ENCODE data around the gene LRP1B. TPM values are rescaled to one million over a fixed set of nuclear protein-coding genes. Genes with fewer than 3 reads are reported as not detected.
A peak's percentile ranks its signal among the peaks of the same experiment; 100 is the strongest.

Gene LRP1B
- total RNA-seq, 1 experiment from 2014 or later: not detected

DNA sequence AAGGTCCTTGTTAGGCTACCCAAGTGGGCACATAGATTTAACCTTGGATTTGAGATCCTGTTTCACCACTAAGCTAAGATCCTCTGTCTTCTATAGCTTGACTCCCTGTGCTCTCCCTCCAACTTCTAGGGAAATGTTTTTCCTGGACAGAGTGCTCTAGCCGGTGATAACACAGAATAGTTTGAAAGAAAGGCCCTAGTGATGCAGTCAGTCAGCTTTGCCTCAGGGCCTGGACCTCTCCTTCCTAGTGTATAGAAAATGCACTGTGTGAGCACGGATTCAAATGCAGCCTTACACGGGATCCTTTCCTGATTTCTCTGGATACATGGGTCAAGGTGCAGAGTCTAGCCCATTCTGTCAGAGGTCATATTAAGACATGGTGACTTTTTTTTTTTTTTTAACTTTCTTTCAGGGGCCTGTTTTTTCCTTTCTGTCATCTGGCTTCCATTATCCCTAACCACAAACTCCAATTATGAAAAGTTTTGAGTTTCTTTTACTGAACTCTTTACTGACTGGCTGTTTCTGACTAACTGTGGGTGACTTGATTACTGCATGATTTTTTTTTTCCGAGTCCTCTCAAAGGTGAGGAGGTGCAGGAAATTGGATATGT lies 122.6 kb downstream of the LRP1B start:
- in situ Hi-C loops (cut with HindIII; ENCODE audit: low sequenced_read_pairs): no loop called here
- no peak for DNase-seq (ENCODE audit: low spot score)

GRCh38 chr2:141994066-141994465 lies 136.8 kb downstream of the LRP1B start:
- in situ Hi-C loops (cut with HindIII; ENCODE audit: low sequenced_read_pairs): no loop called here
- no peak for DNase-seq (ENCODE audit: low spot score)

DNA sequence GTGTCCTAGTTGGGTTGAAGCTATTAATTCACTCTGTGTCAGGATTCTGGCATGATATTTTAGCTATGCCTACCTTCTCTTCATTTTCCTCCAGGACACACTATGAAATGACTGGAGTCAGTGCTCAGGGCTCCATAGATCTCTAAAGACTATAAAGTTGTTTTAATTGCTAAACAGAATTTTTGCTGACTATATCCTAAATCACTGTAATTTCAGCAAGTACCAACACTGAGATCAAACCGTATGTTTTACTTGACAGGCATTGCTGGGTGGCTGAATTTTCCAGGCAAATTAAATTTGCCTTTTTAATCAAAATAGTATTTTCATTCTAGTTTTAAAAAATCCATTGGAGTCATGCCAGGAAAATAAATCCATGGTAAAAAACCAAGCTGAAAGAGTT lies 138.1 kb downstream of the LRP1B start:
- DNase-seq (ENCODE audit: low spot score): no peak
- in situ Hi-C loops (cut with HindIII; ENCODE audit: low sequenced_read_pairs): no loop called here

DNA sequence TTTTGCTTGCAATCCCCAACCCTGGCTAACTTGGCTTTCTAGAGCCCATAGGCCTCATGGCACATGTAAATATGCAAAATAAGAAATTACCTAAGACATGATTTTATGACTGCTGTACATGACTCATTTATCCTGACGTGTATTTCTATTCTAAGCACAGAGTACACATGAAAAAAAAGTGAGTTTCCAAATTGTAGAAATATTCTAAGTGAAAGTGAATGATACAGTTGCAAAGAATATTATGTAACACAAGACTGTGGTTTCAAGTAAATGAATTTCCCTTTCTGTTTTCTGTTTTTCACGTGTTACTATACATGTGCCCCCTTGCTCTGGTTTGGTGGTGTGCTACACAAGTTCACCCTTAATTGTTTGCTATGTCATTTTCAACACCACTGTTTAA lies 162.4 kb downstream of the LRP1B start:
- DNase-seq (ENCODE audit: low spot score): no peak
- in situ Hi-C loops (cut with HindIII; ENCODE audit: low sequenced_read_pairs): no loop called here

- in situ Hi-C loops (cut with HindIII; ENCODE audit: low sequenced_read_pairs): no loop called here
- no peak for DNase-seq (ENCODE audit: low spot score)
Observed at GRCh38 chr2:141967980-141968379, 162.8 kb downstream of the LRP1B start.

GRCh38 chr2:141967503-141967902 lies 163.3 kb downstream of the LRP1B start:
- no peak for DNase-seq (ENCODE audit: low spot score)
- in situ Hi-C loops (cut with HindIII; ENCODE audit: low sequenced_read_pairs): no loop called here

- in situ Hi-C loops (cut with HindIII; ENCODE audit: low sequenced_read_pairs): no loop called here
- no peak for DNase-seq (ENCODE audit: low spot score)
Observed at GRCh38 chr2:141959941-141960340, 170.9 kb downstream of the LRP1B start.

DNA sequence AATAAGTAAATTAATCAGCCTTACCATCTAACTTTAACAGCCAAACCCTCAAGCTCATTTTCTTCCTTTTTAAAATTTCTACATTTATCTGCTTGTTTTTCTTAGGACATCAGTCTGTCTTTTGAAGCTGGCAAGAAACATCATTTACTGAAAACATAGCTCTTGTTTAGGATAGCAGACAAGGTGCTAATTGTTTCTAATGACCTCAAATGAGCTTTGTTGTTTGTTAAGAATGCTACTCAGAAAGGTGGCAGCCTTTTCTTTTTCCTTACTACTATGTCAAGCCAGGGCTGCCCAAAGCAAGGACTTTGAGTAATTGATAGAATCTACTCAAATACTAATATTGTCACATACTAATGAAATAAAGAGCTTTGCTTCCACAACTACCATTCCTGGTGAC lies 171.8 kb downstream of the LRP1B start:
- in situ Hi-C loops (cut with HindIII; ENCODE audit: low sequenced_read_pairs): no loop called here
- peak; percentile 16 for DNase-seq (ENCODE audit: low spot score)

GRCh38 chr2:141957827-141958450 lies 172.9 kb downstream of the LRP1B start:
- DNase-seq (ENCODE audit: low spot score): peak; percentile 83
- in situ Hi-C loops (cut with HindIII; ENCODE audit: low sequenced_read_pairs): no loop called here

DNA sequence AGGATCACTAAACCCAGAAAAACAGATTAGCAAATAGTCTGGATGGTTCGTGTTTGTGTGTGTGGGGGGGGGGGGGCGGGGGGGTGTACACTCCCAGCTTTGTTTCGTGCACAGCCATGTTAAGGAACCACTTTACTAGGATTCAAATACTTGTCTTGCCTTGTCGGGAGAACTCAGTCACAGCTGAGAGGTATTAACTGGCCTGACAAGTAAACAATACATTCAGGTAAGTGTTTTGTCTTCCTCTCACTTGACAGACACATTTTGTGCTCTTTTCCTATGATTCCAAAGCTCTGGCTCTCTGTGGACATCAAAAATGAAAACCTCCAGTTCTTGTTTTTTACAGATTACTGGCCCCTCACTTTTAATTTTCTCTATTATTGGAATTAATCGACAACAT lies 173.5 kb downstream of the LRP1B start:
- in situ Hi-C loops (cut with HindIII; ENCODE audit: low sequenced_read_pairs): no loop called here

DNA sequence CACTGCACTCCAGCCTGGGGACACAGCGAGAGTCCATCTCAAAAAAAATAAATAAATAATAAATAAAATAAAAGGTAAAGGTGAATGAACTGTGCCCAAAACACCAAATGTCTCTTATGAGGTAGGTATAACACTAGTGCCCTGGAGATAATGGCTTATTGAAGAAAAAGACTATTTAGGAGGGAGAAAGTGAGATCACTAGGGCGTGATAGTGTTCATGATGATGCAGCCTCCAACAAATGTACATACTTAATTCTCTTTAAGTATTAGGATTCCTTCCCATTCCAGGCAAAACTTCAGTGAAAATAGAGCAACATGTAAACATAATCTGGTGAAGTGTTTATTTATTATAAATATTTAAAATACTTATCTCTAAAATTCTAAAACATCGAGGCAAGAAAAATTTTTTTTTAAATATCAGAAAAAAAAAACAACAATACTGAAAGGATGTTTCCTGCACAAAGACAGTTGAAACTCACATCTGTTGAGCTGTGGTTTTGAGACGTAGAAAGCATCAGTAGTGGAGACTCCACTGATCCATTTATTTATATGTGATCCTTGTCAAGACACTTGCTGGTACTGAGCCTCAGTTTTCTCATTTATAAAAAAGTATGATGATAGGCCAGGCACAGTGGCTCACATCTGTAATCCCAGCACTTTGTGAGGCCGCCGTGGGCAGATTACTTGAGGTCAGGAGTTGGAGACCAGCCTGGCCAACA lies 183.3 kb downstream of the LRP1B start:
- no peak for DNase-seq (ENCODE audit: low spot score)
- in situ Hi-C loops (cut with HindIII; ENCODE audit: low sequenced_read_pairs): no loop called here

More for the DNA sequence above, 173.5 kb downstream of the LRP1B start:
- no peak for DNase-seq (ENCODE audit: low spot score)

GRCh38 chr2:141946016-141946415 lies 184.8 kb downstream of the LRP1B start:
- DNase-seq (ENCODE audit: low spot score): no peak

GRCh38 chr2:141943918-141944317 lies 186.9 kb downstream of the LRP1B start:
- in situ Hi-C loops (cut with HindIII; ENCODE audit: low sequenced_read_pairs): no loop called here
- DNase-seq (ENCODE audit: low spot score): no peak

More at GRCh38 chr2:141946016-141946415, 184.8 kb downstream of the LRP1B start:
- in situ Hi-C loops (cut with HindIII; ENCODE audit: low sequenced_read_pairs): no loop called here

- in situ Hi-C loops (cut with HindIII; ENCODE audit: low sequenced_read_pairs): no loop called here
- DNase-seq (ENCODE audit: low spot score): no peak
Observed at GRCh38 chr2:141942006-141942789, 188.6 kb downstream of the LRP1B start.

DNA sequence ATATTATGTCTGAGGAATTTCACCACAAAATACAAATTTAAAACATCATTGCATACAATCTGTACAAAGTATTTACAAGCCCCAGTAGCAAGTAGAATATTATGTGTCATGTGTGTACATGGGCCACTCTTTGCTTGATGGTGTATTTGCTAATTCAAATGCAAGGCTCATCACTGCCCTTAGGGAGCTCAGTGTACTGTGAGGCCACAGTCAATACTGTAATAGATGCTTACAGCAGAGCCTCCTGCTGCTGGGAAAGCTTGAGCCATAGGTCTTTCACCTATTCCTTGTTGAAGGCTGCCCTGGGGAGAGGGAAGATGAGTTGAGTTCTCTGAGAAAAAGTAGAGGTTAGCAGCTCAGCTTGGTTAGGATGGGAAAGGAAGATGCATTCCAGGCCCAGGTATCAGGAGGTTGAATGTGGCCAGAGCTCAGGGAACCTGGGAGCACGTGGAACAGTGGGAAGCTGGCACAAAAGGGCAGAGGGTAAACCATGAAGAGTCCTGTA lies 189.6 kb downstream of the LRP1B start:
- DNase-seq (ENCODE audit: low spot score): peak; percentile 23
- in situ Hi-C loops (cut with HindIII; ENCODE audit: low sequenced_read_pairs): no loop called here

DNA sequence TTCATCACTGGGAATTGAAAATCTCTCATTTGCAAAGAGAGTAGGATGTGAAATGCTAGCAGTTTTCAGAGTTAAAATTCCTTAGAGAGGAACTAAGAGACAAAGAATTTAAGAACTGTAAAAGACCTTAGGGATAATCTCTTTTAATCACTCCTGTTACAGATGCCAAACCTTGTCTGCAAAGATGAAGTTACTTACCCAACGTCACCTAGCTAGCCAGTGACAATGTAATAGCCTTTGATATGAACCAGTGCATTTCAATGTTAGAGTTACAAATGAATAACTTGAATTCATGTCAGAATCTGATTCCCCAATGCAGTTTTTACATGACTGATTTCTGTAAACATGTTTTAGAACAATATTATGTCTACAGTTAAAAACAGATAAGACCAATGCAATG lies 190.1 kb downstream of the LRP1B start:
- in situ Hi-C loops (cut with HindIII; ENCODE audit: low sequenced_read_pairs): no loop called here
- DNase-seq (ENCODE audit: low spot score): peak; percentile 16

- no peak for DNase-seq (ENCODE audit: low spot score)
- in situ Hi-C loops (cut with HindIII; ENCODE audit: low sequenced_read_pairs): no loop called here
Observed at GRCh38 chr2:141933226-141933625, 197.6 kb downstream of the LRP1B start.

DNA sequence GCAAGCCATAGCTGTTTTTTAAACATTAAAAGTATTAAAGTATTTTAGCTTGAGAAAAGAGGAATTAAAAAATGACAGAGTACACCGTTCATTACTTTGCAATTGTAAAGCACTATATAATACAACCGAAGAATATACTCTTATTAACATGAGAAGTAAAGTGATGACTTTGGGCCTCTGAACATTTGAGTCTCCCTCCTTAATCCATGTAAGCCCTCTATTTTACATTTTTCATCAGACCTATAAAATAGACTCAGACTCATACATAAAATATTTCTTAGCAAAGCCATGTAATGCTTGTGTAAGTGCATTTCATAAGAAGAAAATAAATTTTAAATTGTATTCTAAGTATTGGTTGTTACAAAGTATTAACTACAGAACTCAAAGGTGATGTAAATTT lies 198.6 kb downstream of the LRP1B start:
- in situ Hi-C loops (cut with HindIII; ENCODE audit: low sequenced_read_pairs): no loop called here
- no peak for DNase-seq (ENCODE audit: low spot score)

- in situ Hi-C loops (cut with HindIII; ENCODE audit: low sequenced_read_pairs): no loop called here
- DNase-seq (ENCODE audit: low spot score): no peak
Observed at GRCh38 chr2:141931797-141932196, 199.0 kb downstream of the LRP1B start.

- DNase-seq (ENCODE audit: low spot score): no peak
- in situ Hi-C loops (cut with HindIII; ENCODE audit: low sequenced_read_pairs): no loop called here
Observed at GRCh38 chr2:141930803-141931202, 200.0 kb downstream of the LRP1B start.

All from G401 (cell line).